Neural progenitor cell (in vitro differentiated cells): ENCODE data around the gene PLXDC2.

Source experiments
- EZH2 ChIP-seq: fragments of 200-600 bp; sonication (generic); IDR thresholded peaks from 2 replicates; pipeline ENCODE4 v1.6.1; 2017; ENCODE audit warnings: antibody characterized with exemption, mild to moderate bottlenecking, moderate library complexity
- EZH2phosphoT487 ChIP-seq: fragments of 200-600 bp; sonication (generic); IDR thresholded peaks from 2 replicates; pipeline ENCODE4 v1.6.1; 2017; ENCODE audit warnings: antibody characterized with exemption
- TF ChIP-seq, protein P1 (sequence below): fragments of 200-600 bp; sonication (generic); IDR thresholded peaks from 2 replicates; pipeline ENCODE4 v1.5.1; 2017; ENCODE audit warnings: antibody characterized with exemption, mild to moderate bottlenecking

DNA sequence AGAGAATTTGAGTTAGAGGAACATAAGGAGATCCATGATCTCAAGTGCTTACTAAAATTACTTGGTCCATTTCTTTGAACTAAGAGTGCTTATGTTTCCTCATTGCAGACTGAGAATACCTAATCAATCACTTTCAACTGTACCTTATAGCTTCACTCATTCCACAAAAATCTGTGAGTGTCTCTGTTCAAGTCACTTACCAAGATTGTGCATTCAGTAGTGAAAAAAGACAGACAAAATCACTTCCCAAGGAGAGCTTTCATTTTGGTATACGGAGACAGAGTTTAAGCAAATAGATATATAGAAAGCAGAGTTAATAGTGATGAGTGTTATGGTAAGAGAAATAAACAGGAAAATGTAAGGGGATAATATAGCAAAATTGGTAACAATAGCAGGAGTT, 364.5 kb downstream of the PLXDC2 start:
- TF ChIP-seq EZH2phosphoT487, result no peak
- TF ChIP-seq, protein P1, sequence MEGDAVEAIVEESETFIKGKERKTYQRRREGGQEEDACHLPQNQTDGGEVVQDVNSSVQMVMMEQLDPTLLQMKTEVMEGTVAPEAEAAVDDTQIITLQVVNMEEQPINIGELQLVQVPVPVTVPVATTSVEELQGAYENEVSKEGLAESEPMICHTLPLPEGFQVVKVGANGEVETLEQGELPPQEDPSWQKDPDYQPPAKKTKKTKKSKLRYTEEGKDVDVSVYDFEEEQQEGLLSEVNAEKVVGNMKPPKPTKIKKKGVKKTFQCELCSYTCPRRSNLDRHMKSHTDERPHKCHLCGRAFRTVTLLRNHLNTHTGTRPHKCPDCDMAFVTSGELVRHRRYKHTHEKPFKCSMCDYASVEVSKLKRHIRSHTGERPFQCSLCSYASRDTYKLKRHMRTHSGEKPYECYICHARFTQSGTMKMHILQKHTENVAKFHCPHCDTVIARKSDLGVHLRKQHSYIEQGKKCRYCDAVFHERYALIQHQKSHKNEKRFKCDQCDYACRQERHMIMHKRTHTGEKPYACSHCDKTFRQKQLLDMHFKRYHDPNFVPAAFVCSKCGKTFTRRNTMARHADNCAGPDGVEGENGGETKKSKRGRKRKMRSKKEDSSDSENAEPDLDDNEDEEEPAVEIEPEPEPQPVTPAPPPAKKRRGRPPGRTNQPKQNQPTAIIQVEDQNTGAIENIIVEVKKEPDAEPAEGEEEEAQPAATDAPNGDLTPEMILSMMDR, result no peak
- no peak for TF ChIP-seq EZH2
